ENCODE data around the gene TRMT13.

The TRMT13 gene

GRCh38 chr1:100137602-100138001, 4.6 kb downstream of the TRMT13 start:
- no peaks in the 10 kb centered on the region for H3K9me3 Mint-ChIP-seq
- no peak overlapping the region for H3K4me3 Mint-ChIP-seq
- peaks cover 25% of the 10 kb centered on the region for H3K36me3 Mint-ChIP-seq
- peaks cover 19% of the 10 kb centered on the region for H3K4me1 Mint-ChIP-seq
- ATAC-seq (ENCODE audit: low read depth), result no peak
- H3K27ac Mint-ChIP-seq, result no peak overlapping the region
- no peaks in the 10 kb centered on the region for H3K27me3 Mint-ChIP-seq
- DNase-seq (ENCODE audit: low spot score in 2 of 2), result no peak

DNA sequence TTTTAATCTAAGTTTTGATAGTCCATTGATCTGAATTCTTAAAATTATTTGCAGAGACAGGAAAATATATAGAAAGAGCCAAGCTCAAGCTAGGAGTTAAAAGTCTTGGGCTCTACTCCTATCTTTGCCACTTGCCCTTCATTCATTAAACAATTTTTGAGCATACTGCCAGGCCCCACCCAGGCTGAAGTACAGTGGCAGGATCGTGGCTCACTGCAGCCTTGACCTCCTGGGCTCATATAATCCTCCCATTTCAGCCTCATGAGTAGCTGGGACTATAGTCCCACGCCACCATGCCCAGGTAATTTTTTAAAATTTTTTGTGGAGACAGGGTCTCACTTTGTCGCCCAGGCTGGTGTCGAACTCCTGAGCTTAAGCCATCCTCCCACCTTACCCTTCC, 8.2 kb downstream of the TRMT13 start:
- peaks cover 37% of the 10 kb centered on the region for H3K36me3 Mint-ChIP-seq
- H3K4me1 Mint-ChIP-seq, result peaks cover 8% of the 10 kb centered on the region
- no peak overlapping the region for H3K4me3 Mint-ChIP-seq
- no peaks in the 10 kb centered on the region for H3K27me3 Mint-ChIP-seq
- peak overlapping the region; percentile 60 for H3K27ac Mint-ChIP-seq
- DNase-seq (ENCODE audit: low spot score in 2 of 2) (no peak), ATAC-seq (ENCODE audit: low read depth) (no peak)
- H3K9me3 Mint-ChIP-seq, result no peaks in the 10 kb centered on the region

DNA sequence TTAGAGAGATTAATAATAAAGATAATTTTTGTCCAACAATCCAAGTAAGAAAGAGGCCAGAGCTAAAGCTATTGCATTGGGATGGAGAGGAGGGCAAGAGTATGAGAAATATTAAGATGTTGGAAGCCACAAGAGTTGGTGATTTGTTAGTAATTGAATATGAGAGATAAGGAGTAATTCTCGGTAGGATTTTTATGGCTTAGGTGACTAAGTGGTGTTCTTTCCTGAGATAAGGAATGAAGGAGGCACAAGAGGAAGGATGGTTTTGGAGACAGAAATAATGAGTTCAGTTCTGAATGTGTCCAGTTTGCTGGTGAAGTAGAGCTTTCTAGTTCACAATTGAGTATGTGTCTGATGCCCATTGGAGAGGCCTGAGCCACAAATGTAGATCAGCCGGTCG, 9.4 kb downstream of the TRMT13 start:
- DNase-seq (ENCODE audit: low spot score in 2 of 2) (no peak), ATAC-seq (ENCODE audit: low read depth) (no peak)
- peaks cover 37% of the 10 kb centered on the region for H3K36me3 Mint-ChIP-seq
- H3K27ac Mint-ChIP-seq, result peak overlapping the region; percentile 21
- peaks cover 8% of the 10 kb centered on the region for H3K4me1 Mint-ChIP-seq
- H3K27me3 Mint-ChIP-seq, result no peaks in the 10 kb centered on the region
- no peaks in the 10 kb centered on the region for H3K9me3 Mint-ChIP-seq
- no peak overlapping the region for H3K4me3 Mint-ChIP-seq

GRCh38 chr1:100145116-100145515, 12.2 kb downstream of the TRMT13 start:
- H3K27ac Mint-ChIP-seq, result no peak overlapping the region
- H3K4me3 Mint-ChIP-seq, result no peak overlapping the region
- peaks cover 8% of the 10 kb centered on the region for H3K4me1 Mint-ChIP-seq
- DNase-seq (ENCODE audit: low spot score in 2 of 2), result no peak
- no peaks in the 10 kb centered on the region for H3K9me3 Mint-ChIP-seq
- peaks cover 28% of the 10 kb centered on the region for H3K36me3 Mint-ChIP-seq
- no peak for ATAC-seq (ENCODE audit: low read depth)
- H3K27me3 Mint-ChIP-seq, result no peaks in the 10 kb centered on the region

- peaks cover 8% of the 10 kb centered on the region for H3K4me1 Mint-ChIP-seq
- no peaks in the 10 kb centered on the region for H3K27me3 Mint-ChIP-seq
- H3K9me3 Mint-ChIP-seq, result no peaks in the 10 kb centered on the region
- no peak for ATAC-seq (ENCODE audit: low read depth)
- peak overlapping the region; percentile 39 for H3K27ac Mint-ChIP-seq
- peaks cover 26% of the 10 kb centered on the region for H3K36me3 Mint-ChIP-seq
- no peak overlapping the region for H3K4me3 Mint-ChIP-seq
- no peak for DNase-seq (ENCODE audit: low spot score in 2 of 2)
These were observed 14.0 kb downstream of the TRMT13 start for GRCh38 chr1:100146958-100147357.

- Mint-ChIP-seq H3K4me3 (no peak overlapping the region), H3K36me3 (peaks cover 18% of the 10 kb centered on the region), H3K9me3 (no peaks in the 10 kb centered on the region), H3K27me3 (no peaks in the 10 kb centered on the region), H3K4me1 (peaks cover 8% of the 10 kb centered on the region), H3K27ac (no peak overlapping the region)
- ATAC-seq (ENCODE audit: low read depth) (no peak), DNase-seq (ENCODE audit: low spot score in 2 of 2) (no peak)
These were observed 14.9 kb downstream of the TRMT13 start for GRCh38 chr1:100147875-100148274.

DNA sequence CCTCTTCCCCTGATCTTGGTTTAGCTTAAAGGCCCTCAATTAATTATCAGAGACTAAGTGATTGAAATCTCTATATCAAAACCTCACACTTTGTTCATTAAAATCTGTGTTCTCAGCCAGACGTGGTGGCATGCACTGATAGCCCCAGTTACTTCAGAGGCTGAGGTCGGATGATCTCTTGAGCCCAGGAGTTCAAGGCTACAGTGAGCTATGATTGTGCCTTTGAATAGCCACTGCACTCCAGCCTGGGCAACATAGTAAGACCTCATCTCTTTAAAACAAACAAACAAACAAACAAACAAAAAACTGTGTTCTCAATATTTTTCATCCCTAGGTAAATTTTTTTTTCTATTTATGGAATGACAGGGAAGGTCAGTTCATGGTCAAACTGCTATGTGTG, 18.7 kb downstream of the TRMT13 start:
- ATAC-seq (ENCODE audit: low read depth) (no peak), DNase-seq (ENCODE audit: low spot score in 2 of 2) (no peak)
- H3K9me3 Mint-ChIP-seq, result no peaks in the 10 kb centered on the region
- no peak overlapping the region for H3K4me3 Mint-ChIP-seq
- peaks cover 8% of the 10 kb centered on the region for H3K4me1 Mint-ChIP-seq
- H3K36me3 Mint-ChIP-seq, result peaks cover 8% of the 10 kb centered on the region
- H3K27me3 Mint-ChIP-seq, result no peaks in the 10 kb centered on the region
- H3K27ac Mint-ChIP-seq, result peak overlapping the region; percentile 62

DNA sequence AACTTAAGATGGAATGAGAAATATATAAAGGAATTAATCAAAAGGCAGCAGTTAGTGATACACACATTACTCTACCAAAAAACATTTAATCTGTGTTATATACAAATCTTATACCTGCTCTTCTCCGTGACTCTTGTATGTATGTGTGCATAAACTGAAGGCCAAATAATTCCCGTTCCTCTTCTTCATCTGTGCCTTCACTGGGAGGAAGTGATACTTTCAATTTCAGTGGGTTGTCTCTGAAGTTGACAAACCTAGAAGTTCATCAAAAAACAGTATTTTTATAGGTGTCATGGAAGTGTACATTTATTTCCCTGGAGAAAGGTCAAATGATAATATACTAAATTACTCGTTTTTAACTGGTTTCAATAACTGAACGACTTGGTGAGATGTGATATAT, 19.3 kb downstream of the TRMT13 start:
- no peaks in the 10 kb centered on the region for H3K27me3 Mint-ChIP-seq
- no peak for DNase-seq (ENCODE audit: low spot score in 2 of 2)
- ATAC-seq (ENCODE audit: low read depth), result peak; percentile 91
- peaks cover 8% of the 10 kb centered on the region for H3K4me1 Mint-ChIP-seq
- peaks cover 8% of the 10 kb centered on the region for H3K36me3 Mint-ChIP-seq
- no peaks in the 10 kb centered on the region for H3K9me3 Mint-ChIP-seq
- peak overlapping the region; percentile 62 for H3K27ac Mint-ChIP-seq
- H3K4me3 Mint-ChIP-seq, result no peak overlapping the region

GRCh38 chr1:100162881-100163280, 29.9 kb downstream of the TRMT13 start:
- Mint-ChIP-seq H3K27ac (no peak overlapping the region), H3K36me3 (peaks cover 6% of the 10 kb centered on the region), H3K4me1 (no peaks in the 10 kb centered on the region), H3K27me3 (peaks cover 2% of the 10 kb centered on the region), H3K9me3 (no peaks in the 10 kb centered on the region), H3K4me3 (no peak overlapping the region)
- ATAC-seq (ENCODE audit: low read depth) (no peak), DNase-seq (ENCODE audit: low spot score in 2 of 2) (no peak)

DNA sequence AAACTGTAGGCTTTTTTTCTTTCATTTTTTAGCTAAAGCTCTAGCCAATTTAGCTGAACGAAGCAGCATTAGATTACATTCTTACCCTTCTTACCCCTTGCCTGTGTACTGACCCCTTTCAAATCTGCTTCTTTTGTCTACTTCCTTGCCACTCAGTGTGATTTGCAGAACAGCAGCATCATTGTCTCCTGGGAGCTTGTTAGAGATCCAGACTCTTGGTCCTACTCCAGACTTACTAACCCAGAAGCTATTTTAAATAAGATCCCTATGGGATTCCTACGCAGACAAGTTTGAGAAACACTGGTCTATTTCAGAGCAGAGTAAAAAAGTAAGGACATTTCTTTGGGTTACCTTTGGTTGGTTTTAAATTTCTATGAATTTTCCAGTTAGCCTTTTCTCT, 31.3 kb downstream of the TRMT13 start:
- Mint-ChIP-seq H3K4me3 (no peak overlapping the region), H3K27me3 (peaks cover 2% of the 10 kb centered on the region), H3K4me1 (no peaks in the 10 kb centered on the region), H3K36me3 (peaks cover 6% of the 10 kb centered on the region), H3K9me3 (no peaks in the 10 kb centered on the region), H3K27ac (no peak overlapping the region)
- DNase-seq (ENCODE audit: low spot score in 2 of 2) (no peak), ATAC-seq (ENCODE audit: low read depth) (no peak)

DNA sequence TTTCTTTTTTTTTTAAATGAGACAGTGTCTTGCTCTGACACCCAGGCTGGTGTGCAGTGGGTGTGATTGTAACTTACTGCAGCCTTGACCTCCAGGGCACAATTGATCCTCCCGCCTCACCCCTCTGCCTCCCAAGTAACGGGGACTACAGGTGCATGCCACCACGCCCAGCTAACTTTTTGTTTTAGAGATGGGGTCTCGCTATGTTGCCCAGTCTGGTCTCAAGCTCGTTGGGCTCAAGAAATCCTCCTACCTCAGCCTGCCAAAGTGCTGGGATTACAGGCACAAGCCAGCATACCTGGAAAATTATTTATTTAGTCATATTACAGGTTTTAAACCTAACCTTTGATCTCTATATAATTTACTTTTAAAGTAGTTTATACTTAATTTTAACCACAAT, 31.7 kb downstream of the TRMT13 start:
- DNase-seq (ENCODE audit: low spot score in 2 of 2) (no peak), ATAC-seq (ENCODE audit: low read depth) (no peak)
- H3K27me3 Mint-ChIP-seq, result peaks cover 2% of the 10 kb centered on the region
- no peak overlapping the region for H3K4me3 Mint-ChIP-seq
- H3K4me1 Mint-ChIP-seq, result no peaks in the 10 kb centered on the region
- H3K27ac Mint-ChIP-seq, result no peak overlapping the region
- H3K9me3 Mint-ChIP-seq, result no peaks in the 10 kb centered on the region
- H3K36me3 Mint-ChIP-seq, result peaks cover 6% of the 10 kb centered on the region

DNA sequence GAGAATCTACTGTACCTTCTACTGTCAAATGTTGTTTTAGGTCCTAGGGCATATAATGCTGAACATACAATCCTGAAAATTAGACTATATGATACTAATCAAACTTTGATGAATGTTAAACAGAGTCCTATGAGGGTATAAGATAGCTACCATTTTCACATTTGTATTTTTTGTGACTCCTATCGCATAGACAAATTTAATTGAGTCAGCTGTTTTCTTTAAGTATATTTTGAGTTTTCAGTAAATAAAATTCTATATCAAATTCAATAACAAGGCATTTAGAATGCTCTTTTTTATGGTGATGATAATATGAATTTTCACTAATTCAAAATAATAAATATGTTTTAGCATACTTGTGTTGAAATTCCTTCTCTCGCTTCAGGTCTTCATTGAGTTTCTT, 35.1 kb downstream of the TRMT13 start:
- no peak for ATAC-seq (ENCODE audit: low read depth)
- DNase-seq (ENCODE audit: low spot score in 2 of 2), result no peak
- Mint-ChIP-seq H3K36me3 (peaks cover 6% of the 10 kb centered on the region), H3K4me1 (no peaks in the 10 kb centered on the region), H3K27ac (no peak overlapping the region), H3K9me3 (no peaks in the 10 kb centered on the region), H3K4me3 (no peak overlapping the region), H3K27me3 (peaks cover 2% of the 10 kb centered on the region)

- Mint-ChIP-seq H3K27me3 (no peaks in the 10 kb centered on the region), H3K4me3 (no peak overlapping the region), H3K9me3 (no peaks in the 10 kb centered on the region), H3K27ac (no peak overlapping the region), H3K36me3 (peaks cover under 1% of the 10 kb centered on the region), H3K4me1 (no peaks in the 10 kb centered on the region)
- DNase-seq (ENCODE audit: low spot score in 2 of 2) (no peak), ATAC-seq (ENCODE audit: low read depth) (no peak)
These were observed 44.5 kb downstream of the TRMT13 start for GRCh38 chr1:100177295-100178041.

DNA sequence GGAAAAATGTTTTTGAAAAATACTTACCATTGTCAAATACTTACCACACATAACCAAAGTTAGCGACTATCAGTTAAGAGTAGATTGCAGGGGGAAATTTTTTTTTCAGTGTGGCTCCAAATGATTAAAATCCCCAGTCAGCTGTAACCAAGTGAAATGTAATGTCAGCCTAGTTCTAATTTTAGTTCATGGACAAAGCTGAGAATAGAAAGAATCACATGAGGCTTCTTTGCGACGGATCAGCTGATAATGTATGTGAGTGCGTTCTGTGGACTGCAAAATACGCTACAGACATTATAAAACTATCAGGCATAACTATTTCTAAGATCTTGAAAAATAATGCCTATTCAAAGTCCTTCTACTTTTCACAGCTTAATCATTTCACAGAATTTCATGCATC, 45.1 kb downstream of the TRMT13 start, which contains the start of gene LRRC39:
TSS of gene LRRC39 (minus strand) at position 166 of the 400 bp plus-strand sequence. CDS start 9,740 bp downstream, outside the sequence.
- H3K4me3 Mint-ChIP-seq, result no peak within 1 kb of the TSS
- DNase-seq (ENCODE audit: low spot score in 2 of 2) (no peak), ATAC-seq (ENCODE audit: low read depth) (no peak)
- H3K27me3 Mint-ChIP-seq, result no peaks in the 10 kb centered on the region
- H3K9me3 Mint-ChIP-seq, result no peaks in the 10 kb centered on the region
- H3K27ac Mint-ChIP-seq, result no peak within 1 kb of the TSS
- H3K36me3 Mint-ChIP-seq, result peaks cover 1% of the 10 kb centered on the region
- no peaks in the 10 kb centered on the region for H3K4me1 Mint-ChIP-seq

- no peaks in the 10 kb centered on the region for H3K27me3 Mint-ChIP-seq
- H3K9me3 Mint-ChIP-seq, result no peaks in the 10 kb centered on the region
- no peak for ATAC-seq (ENCODE audit: low read depth)
- peaks cover 10% of the 10 kb centered on the region for H3K4me1 Mint-ChIP-seq
- peaks cover 3% of the 10 kb centered on the region for H3K36me3 Mint-ChIP-seq
- H3K4me3 Mint-ChIP-seq, result no peak overlapping the region
- no peak overlapping the region for H3K27ac Mint-ChIP-seq
- DNase-seq (ENCODE audit: low spot score in 2 of 2), result no peak
These were observed 50.4 kb downstream of the TRMT13 start for GRCh38 chr1:100183370-100183769.

Measured in memory B cell (primary cell).